GM19351 (cell line): ENCODE measurements around the gene ESR2.
A peak's percentile ranks its signal among the peaks of the same experiment; 100 is the strongest.

Source experiments
- ATAC-seq: cut with Tn5 transposase; IDR thresholded peaks from one replicate; pipeline ENCODE4 v1.9.1; 2021; ENCODE audit warnings: mild to moderate bottlenecking, moderate library complexity; ENCODE audit not compliant: unreplicated experiment

The ESR2 gene

DNA sequence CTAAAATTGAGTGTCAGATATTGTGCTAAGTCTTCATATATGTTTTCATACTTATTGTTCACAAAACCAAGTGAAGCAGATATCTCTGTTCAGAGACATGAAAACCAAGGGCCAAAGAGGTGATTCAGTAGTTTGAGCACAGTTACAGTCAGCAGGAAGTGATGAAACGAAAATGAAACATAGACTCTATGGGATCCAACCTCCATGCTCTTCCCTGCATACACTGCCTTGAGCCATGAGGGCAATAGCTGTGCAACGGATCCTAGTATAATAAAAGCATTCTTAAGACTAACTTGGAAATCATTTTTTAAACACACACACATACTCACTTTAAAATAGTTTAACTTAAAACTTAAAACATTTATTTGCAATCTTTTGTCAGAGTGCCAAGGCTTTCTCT, 27.9 kb downstream of the ESR2 start:
- ATAC-seq, result peak; percentile 50

GRCh38 chr14:64265222-64265621, 28.9 kb downstream of the ESR2 start:
- no peak for ATAC-seq

- no peak for ATAC-seq
Measured at GRCh38 chr14:64260418-64260817, 33.8 kb downstream of the ESR2 start.

DNA sequence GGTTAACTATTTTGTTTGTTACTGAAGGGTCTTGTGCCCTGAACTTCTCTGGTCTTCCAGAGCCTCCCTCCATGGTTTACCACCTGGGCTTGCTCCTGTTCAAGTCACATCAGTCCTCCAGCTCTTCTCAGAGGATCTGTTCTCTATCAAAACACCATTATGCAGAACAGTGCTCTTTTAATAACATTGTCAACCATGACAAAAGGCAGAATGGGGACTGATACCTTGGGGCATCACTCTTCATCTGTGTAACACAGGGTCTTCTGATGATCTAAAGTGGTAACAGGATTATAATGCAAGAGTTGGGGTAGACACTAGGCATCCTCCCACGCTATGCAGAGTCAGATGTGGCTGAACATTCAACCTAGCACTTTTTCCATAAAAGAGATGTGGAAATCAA, 38.4 kb downstream of the ESR2 start:
- no peak for ATAC-seq

DNA sequence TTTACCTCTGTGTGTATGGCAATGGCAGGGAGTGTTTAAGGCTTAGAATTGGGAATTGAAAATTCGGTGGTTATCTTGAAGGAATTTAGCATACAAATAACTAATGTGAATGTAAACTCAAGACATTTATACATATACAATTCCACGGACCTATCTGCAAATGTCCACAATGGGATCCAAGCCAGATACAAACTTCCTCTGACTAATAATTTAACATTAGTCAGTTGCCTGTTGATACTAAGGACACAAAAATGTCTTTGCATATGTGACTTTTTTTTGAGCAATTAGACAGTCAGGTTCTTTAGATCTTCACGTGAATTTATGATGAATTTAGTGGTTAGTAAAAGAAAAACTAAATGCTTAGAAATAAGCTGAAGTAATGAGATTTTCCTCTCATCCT, 40.5 kb downstream of the ESR2 start:
- ATAC-seq, result no peak

DNA sequence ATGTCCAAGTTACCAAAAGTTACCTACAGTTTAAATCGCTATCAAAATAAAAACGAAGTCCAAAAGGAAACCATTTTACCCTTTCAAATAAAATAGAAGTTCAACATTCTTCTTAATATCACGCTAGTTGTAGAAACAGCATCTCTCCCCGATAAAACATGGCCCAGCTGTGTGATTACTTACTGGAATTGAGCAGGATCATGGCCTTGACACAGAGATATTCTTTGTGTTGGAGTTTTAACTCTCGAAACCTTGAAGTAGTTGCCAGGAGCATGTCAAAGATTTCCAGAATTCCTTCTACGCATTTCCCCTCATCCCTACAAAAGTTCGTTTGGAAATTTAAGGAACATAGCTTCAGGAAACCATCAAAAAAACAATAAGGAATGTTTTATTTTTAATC, 44.8 kb downstream of the ESR2 start:
- no peak for ATAC-seq

DNA sequence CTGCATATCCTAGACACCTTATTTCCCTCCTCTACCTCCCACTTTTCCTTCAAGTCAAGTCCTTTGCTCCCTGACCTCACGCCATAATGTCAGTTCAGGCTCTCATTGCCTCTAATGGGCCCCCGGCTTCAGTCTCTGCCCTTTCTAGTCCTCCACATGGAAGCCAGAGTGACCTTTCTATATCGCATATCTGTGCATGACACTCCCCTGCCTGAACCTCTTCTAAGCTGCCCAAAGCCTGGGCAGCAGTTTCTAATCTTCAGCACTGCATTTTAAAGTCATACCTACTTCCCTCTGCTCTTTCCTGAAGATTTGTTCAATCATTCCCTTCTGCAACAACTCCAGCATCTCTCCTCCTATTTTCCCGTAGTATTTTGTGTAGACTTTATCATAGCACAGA, 45.5 kb downstream of the ESR2 start:
- no peak for ATAC-seq

DNA sequence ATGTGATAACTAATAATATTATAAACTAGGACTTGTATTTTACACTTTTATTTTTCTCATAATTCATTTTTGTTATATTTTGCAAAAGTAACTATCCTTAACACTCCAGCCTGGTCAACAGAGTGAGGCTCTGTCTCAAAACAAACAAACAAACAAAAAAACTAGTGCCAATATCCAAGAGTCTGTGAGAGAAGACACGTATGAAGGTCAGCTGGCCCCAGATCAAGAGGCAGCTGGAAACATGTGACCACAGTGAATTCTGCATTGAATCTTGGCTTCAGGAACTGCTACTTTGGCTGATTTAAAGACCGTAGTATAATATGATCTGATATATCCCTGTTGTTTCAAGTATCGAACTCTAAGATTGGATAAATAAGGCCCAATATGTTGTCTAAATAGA, 47.0 kb downstream of the ESR2 start:
- no peak for ATAC-seq

- ATAC-seq, result no peak
Measured at GRCh38 chr14:64246688-64247087, 47.5 kb downstream of the ESR2 start.

DNA sequence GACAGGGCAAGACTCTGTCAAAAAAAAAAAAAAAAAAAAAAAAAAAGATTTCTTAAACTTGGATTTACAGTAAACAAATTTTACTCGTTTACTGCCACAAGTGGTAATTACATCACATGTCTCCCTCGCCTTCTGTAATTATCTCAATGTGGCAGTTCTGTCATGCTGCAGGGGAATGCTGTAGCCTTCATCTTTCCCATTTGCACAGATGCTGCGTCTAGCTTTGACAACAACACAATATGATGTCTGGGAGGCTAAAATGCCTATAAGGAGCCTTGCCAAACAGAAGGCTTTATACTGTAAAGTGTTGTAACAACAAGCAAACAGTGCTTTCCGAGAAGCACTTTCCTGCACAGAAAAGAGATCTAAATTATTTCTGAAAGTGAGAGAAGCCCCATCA, 48.7 kb downstream of the ESR2 start:
- ATAC-seq, result no peak

- ATAC-seq, result no peak
Measured at GRCh38 chr14:64244279-64244678, 49.9 kb downstream of the ESR2 start.

- ATAC-seq, result no peak
Measured at GRCh38 chr14:64238631-64239030, 55.5 kb downstream of the ESR2 start.

GRCh38 chr14:64238049-64238448, 56.1 kb downstream of the ESR2 start:
- no peak for ATAC-seq

DNA sequence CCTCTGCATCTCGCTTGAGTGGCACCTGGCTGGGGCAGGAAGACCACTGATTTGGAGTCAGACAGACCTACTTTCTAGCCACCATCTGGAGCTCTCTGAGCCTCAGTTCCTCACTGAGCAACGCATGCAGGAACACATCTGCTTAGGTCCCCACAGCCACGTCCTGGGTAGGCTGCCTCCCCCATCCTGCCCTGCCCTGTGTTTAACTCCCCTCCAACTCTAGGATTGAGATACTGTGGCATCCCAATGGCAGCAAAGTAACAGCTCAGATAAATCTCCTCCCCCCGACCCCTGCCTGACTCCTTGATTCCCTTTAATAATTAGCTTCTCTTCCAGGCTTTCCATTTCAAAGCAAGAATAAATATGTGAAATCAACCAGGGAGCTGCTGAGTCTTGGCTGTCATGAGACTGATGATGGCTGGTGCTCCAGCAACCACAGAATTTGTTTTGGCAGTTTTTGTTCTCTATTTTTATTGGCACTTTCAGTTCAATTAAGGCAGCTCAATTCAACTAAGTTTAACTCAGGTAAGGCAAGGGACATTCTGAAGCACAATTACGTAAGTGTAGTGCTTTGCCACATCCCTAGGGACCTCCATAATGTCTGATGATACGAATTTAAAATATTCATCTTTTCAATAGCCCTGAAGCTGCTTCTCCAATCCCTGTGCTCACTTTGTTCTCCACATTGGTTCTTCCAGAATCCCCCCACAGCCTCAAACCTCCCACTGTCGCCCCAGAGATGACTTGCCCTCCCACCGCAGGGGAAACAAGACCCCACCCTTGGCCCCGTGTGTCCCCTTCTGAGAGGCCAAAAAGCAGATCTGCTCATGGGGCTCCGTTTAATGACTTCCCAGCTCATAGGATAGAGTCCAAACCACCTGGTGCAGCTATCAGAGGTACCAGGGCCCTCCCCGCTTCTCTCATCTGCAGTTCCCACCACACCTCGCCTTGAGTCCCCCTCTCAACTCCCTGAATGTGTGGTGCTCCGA, 58.2 kb downstream of the ESR2 start:
- ATAC-seq, result peak; percentile 64

DNA sequence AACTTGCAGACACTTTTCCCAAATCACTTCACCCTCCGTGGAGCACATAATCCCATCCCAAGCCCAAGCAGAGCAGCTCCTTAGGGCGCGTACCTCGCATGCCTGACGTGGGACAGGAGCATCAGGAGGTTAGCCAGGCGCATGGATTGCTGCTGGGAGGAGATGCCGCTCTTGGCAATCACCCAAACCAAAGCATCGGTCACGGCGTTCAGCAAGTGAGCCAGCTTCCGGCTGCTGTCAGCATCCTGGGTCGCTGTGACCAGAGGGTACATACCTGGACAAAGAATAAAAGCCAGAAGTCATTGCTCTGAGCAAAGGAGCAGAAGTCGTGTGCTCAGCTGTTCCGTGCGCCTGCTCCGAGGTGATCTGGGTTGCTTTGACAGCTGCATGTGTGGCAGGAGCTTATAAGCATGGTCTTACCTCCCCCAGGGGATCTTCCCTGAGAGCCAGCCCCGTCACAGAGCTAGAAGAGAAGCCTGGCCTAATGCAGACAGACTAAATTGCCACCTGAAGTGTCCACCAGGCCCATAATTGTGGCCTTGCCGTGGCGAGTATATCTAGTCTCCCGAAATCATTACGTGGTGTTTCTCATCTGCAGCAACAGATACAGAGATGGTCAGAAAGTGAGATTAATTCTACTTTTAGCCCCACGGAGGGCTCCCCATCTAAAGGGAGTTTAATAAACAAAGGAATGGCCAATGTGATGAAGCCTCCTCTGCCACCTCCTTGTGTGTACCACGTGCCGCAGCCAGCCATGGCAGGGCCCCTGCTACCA, 59.1 kb downstream of the ESR2 start:
- peak; percentile 9 for ATAC-seq

- no peak for ATAC-seq
Measured at GRCh38 chr14:64233531-64234190, 60.5 kb downstream of the ESR2 start.

DNA sequence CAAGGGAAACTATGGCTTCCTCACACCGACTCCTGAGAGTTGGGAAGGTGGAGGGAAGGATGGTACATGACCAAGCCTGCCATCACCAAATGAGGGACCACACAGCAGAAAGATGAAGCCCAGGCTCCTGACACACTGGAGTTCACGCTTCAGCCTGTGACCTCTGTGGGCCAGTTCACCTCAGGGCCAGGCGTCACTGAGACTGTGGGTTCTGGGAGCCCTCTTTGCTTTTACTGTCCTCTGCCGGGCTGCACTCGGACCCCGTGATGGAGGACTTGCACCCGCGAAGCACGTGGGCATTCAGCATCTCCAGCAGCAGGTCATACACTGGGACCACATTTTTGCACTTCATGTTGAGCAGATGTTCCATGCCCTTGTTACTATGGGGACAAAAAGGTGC, 61.2 kb downstream of the ESR2 start:
- ATAC-seq, result no peak

GRCh38 chr14:64232095-64232838, 61.9 kb downstream of the ESR2 start:
- peak; percentile 43 for ATAC-seq

DNA sequence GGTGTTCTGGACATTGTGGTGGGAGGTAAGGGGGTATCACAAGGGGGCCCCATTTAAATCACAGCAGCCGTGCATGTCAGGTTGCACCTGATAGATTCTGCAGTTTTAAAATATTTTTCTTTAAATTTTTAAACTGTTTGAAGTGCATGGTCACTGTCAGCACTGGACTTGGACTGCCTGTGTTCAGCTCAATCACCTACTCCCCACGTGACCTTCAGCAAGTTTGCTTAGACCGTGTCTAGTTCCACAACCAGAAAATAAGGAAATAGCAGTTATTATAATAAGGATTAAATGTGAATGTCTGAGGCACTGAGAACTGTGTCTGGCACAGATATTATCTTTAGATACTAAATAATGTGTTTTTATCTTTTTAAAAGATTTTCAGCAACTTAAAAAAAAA, 64.7 kb downstream of the ESR2 start:
- ATAC-seq, result no peak

- ATAC-seq, result no peak
Measured at GRCh38 chr14:64227856-64228255, 66.3 kb downstream of the ESR2 start.
